ENCODE results near the gene MTMR10.

DNA sequence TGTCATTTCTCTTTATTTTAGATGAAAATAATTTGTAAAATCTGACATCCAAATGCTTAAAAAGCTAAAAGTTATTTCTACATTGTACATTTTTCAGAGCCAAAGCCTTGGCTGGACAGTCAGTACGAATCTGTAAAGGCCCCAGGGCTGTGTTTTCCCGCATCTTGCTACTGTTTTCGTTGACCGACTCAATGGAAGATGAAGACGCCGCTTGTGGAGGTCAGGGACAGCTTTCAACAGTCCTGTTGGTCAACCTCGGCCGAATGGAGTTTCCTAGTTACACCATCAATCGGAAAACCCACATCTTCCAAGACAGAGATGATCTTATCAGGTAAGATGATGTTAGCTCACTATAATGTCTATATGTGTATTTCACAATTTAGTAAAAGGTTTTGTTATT is 77.7 kb downstream of the MTMR10 start:
- TF ChIP-seq, protein P1, sequence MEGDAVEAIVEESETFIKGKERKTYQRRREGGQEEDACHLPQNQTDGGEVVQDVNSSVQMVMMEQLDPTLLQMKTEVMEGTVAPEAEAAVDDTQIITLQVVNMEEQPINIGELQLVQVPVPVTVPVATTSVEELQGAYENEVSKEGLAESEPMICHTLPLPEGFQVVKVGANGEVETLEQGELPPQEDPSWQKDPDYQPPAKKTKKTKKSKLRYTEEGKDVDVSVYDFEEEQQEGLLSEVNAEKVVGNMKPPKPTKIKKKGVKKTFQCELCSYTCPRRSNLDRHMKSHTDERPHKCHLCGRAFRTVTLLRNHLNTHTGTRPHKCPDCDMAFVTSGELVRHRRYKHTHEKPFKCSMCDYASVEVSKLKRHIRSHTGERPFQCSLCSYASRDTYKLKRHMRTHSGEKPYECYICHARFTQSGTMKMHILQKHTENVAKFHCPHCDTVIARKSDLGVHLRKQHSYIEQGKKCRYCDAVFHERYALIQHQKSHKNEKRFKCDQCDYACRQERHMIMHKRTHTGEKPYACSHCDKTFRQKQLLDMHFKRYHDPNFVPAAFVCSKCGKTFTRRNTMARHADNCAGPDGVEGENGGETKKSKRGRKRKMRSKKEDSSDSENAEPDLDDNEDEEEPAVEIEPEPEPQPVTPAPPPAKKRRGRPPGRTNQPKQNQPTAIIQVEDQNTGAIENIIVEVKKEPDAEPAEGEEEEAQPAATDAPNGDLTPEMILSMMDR (conservative IDR thresholded peaks at IDR 0.05 in 1 of 2, IDR thresholded peaks at IDR 0.05 in 1 of 2; ENCODE audit: low read depth in 1 of 2, low read length in 2 of 2), result no peak
- no peak for TF ChIP-seq EZH2 (IDR thresholded peaks at IDR 0.05; ENCODE audit: low read length, missing control alignments)
